ENCODE results near the gene SENP1. TPM values are rescaled to one million over a fixed set of nuclear protein-coding genes. Genes with fewer than 3 reads are reported as not detected.

The SENP1 gene
- total and polyA plus RNA-seq, 2 of the 13 experiments (the other 11 are each of a cell fraction or from before 2014, with no cell fraction given), result 14.0 to 20.2 TPM

GRCh38 chr12:48030173-48030650 is 75.7 kb downstream of the SENP1 start:
- Histone ChIP-seq H2AFZ (ENCODE audit: low read length) (no peak overlapping the region), H3K36me3 (replicated peaks in 1 of 2; ENCODE audit: control insufficient read depth in 1 of 2, insufficient read depth in 2 of 2, low read length in 2 of 2) (no peaks in the 10 kb centered on the region), H3K4me2 (ENCODE audit: low read depth, low read length) (peak overlapping the region; percentile 40; the same call in 1 of the 2 replicates), H4K20me1 (ENCODE audit: insufficient read depth, low read length) (no peaks in the 10 kb centered on the region), H3K4me1 (ENCODE audit: insufficient read depth, low read length) (peaks cover 69% of the 10 kb centered on the region), H3K9me3 (ENCODE audit: low read length) (no peaks in the 10 kb centered on the region), H3K4me3 (replicated peaks in 1 of 3; ENCODE audit: insufficient read depth in 1 of 3, low read depth in 2 of 3, low read length in 3 of 3) (peak overlapping the region in 1 of 3 experiments; percentile 6; a peak in 1 of 6 replicates), H3K9ac (ENCODE audit: insufficient read depth, low read depth, low read length) (no peak overlapping the region), H3K27me3 (ENCODE audit: control insufficient read depth in 1 of 2, insufficient read depth in 2 of 2, low read length in 2 of 2) (peaks cover 3 to 9% of the 10 kb centered on the region in 2 experiments; a peak in 1 of 5 replicates), H3K79me2 (ENCODE audit: insufficient read depth, low read length) (no peaks in the 10 kb centered on the region), H3K27ac (ENCODE audit: extremely low read length, insufficient read depth, low read length) (no peak overlapping the region)
- in situ Hi-C loops (cut with HindIII; ENCODE audit: extremely low pct_ligation_motif_present, low pct_unique_long_range_greater_than_20kb) (no loop called here), intact Hi-C loops (cut with micrococcal nuclease; ENCODE audit: unreplicated experiment) (loop anchor here (10.0 kb wide), 1 partner anchor 125 kb away; the partner anchor contains the start of gene VDR)
- 2% methylated on average over 2 of the region's 4 CpGs for WGBS (ENCODE audit: low lambda C conversion rate)
- no TSS peak for BruUV-seq (replicated peaks)
- FAIRE-seq (no peak), ATAC-seq (peak; percentile 55), DNase-seq (ENCODE audit: low spot score) (no peak)
- POLR2A ChIA-PET, result no interaction called here
- CTCF ChIA-PET (ENCODE audit: low intra/inter-chr PET ratio, low total read pairs), result interaction anchor here (0.6 kb wide), 1 partner anchor 129 kb away, joined by 3 read pairs; no protein-coding TSS in a partner anchor
- TF ChIP-seq SP2 (CRISPR knock-in tag; IDR thresholded peaks at IDR 0.05) (no peak), ZNF274 (CRISPR knock-in tag; IDR thresholded peaks at IDR 0.05) (no peak), ZFP36 (IDR thresholded peaks at IDR 0.05; ENCODE audit: borderline replicate concordance, low read depth, low read length, partially characterized antibody) (no peak), ZNF687 (CRISPR knock-in tag; IDR thresholded peaks at IDR 0.05) (peak; percentile 29; the same call in 1 of the 2 replicates), TEAD2 (CRISPR knock-in tag; IDR thresholded peaks at IDR 0.05) (0 out of 2 replicates have a peak, but pooled peaks have one; percentile 31), HOMEZ (CRISPR knock-in tag; IDR thresholded peaks at IDR 0.05; ENCODE audit: low read depth) (no peak), ZNF275 (CRISPR knock-in tag; IDR thresholded peaks at IDR 0.05; ENCODE audit: borderline replicate concordance) (no peak), ZBTB38 (CRISPR knock-in tag; IDR thresholded peaks at IDR 0.05) (no peak), ZNF292 (CRISPR knock-in tag; IDR thresholded peaks at IDR 0.05; ENCODE audit: borderline replicate concordance, low read depth) (no peak), CC2D1A (CRISPR knock-in tag; IDR thresholded peaks at IDR 0.05) (no peak), RAD21 (CRISPR knock-in tag; IDR thresholded peaks at IDR 0.05) (0 out of 2 replicates have a peak, but pooled peaks have one; percentile 12), ZNF670 (CRISPR knock-in tag; IDR thresholded peaks at IDR 0.05; ENCODE audit: borderline replicate concordance) (no peak)
- TF ChIP-seq, protein P1, sequence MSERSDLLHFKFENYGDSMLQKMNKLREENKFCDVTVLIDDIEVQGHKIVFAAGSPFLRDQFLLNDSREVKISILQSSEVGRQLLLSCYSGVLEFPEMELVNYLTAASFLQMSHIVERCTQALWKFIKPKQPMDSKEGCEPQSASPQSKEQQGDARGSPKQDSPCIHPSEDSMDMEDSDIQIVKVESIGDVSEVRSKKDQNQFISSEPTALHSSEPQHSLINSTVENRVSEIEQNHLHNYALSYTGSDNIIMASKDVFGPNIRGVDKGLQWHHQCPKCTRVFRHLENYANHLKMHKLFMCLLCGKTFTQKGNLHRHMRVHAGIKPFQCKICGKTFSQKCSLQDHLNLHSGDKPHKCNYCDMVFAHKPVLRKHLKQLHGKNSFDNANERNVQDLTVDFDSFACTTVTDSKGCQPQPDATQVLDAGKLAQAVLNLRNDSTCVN (CRISPR knock-in tag; IDR thresholded peaks at IDR 0.05; ENCODE audit: borderline replicate concordance), result no peak
- TF ChIP-seq, protein P2, sequence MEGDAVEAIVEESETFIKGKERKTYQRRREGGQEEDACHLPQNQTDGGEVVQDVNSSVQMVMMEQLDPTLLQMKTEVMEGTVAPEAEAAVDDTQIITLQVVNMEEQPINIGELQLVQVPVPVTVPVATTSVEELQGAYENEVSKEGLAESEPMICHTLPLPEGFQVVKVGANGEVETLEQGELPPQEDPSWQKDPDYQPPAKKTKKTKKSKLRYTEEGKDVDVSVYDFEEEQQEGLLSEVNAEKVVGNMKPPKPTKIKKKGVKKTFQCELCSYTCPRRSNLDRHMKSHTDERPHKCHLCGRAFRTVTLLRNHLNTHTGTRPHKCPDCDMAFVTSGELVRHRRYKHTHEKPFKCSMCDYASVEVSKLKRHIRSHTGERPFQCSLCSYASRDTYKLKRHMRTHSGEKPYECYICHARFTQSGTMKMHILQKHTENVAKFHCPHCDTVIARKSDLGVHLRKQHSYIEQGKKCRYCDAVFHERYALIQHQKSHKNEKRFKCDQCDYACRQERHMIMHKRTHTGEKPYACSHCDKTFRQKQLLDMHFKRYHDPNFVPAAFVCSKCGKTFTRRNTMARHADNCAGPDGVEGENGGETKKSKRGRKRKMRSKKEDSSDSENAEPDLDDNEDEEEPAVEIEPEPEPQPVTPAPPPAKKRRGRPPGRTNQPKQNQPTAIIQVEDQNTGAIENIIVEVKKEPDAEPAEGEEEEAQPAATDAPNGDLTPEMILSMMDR (CRISPR knock-in tag; IDR thresholded peaks at IDR 0.05), result peak; percentile 56

All from HepG2 (cell line).